ENCODE data around the gene SIGLEC7. TPM values are rescaled to one million over a fixed set of nuclear protein-coding genes. Genes with fewer than 3 reads are reported as not detected.

SIGLEC7 gene
- total and polyA plus RNA-seq, 4 donors, result 2.1 to 29.3 (median 9.8) TPM

GRCh38 chr19:51121257-51121656 is 20.8 kb upstream of the SIGLEC7 start:
- DNase-seq (no peak), ATAC-seq (ENCODE audit: insufficient read depth, low FRiP score) (no peak)
- Histone ChIP-seq H3K27ac (ENCODE audit: low read depth in 1 of 2, low read length in 1 of 2) (no peak overlapping the region), H3K36me3 (ENCODE audit: control insufficient read depth in 4 of 4, insufficient read depth in 4 of 4, low read length in 4 of 4) (no peaks in the 10 kb centered on the region), H3K4me3 (no peak overlapping the region), H3K4me1 (ENCODE audit: control insufficient read depth in 5 of 5, insufficient read depth in 5 of 5, low read length in 5 of 5) (peaks cover 0 to 2% (median 0%) of the 10 kb centered on the region in 5 donors), H3K9me3 (ENCODE audit: control insufficient read depth in 4 of 4, insufficient read depth in 3 of 4, low read length in 3 of 4) (no peaks in the 10 kb centered on the region), H3K27me3 (ENCODE audit: control insufficient read depth in 3 of 3, insufficient read depth in 3 of 3, low read length in 2 of 3) (no peaks in the 10 kb centered on the region), H3K9ac (ENCODE audit: insufficient read depth in 1 of 2, low read length in 2 of 2) (no peak overlapping the region)
- TF ChIP-seq, protein P1, sequence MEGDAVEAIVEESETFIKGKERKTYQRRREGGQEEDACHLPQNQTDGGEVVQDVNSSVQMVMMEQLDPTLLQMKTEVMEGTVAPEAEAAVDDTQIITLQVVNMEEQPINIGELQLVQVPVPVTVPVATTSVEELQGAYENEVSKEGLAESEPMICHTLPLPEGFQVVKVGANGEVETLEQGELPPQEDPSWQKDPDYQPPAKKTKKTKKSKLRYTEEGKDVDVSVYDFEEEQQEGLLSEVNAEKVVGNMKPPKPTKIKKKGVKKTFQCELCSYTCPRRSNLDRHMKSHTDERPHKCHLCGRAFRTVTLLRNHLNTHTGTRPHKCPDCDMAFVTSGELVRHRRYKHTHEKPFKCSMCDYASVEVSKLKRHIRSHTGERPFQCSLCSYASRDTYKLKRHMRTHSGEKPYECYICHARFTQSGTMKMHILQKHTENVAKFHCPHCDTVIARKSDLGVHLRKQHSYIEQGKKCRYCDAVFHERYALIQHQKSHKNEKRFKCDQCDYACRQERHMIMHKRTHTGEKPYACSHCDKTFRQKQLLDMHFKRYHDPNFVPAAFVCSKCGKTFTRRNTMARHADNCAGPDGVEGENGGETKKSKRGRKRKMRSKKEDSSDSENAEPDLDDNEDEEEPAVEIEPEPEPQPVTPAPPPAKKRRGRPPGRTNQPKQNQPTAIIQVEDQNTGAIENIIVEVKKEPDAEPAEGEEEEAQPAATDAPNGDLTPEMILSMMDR (IDR thresholded peaks at IDR 0.05; ENCODE audit: control extremely low read depth, extremely low read depth), result no peak
- 60 to 77% methylated on average over 8 of the region's 8 CpGs for WGBS, 2 donors

- H3K9ac ChIP-seq (ENCODE audit: insufficient read depth in 1 of 2, low read length in 2 of 2), result no peak overlapping the region
- H3K9me3 ChIP-seq (ENCODE audit: control insufficient read depth in 4 of 4, insufficient read depth in 3 of 4, low read length in 3 of 4), result no peaks in the 10 kb centered on the region
- ATAC-seq (ENCODE audit: insufficient read depth, low FRiP score) (peak; percentile 32), DNase-seq (no peak)
- no peaks in the 10 kb centered on the region for H3K36me3 ChIP-seq (ENCODE audit: control insufficient read depth in 4 of 4, insufficient read depth in 4 of 4, low read length in 4 of 4)
- TF ChIP-seq, protein P1 (IDR thresholded peaks at IDR 0.05; ENCODE audit: control extremely low read depth, extremely low read depth), result no peak
- H3K4me1 ChIP-seq (ENCODE audit: control insufficient read depth in 5 of 5, insufficient read depth in 5 of 5, low read length in 5 of 5), result peaks cover 0 to 2% (median 0%) of the 10 kb centered on the region in 5 donors
- WGBS, 2 donors, result 70 to 77% methylated on average over 22 of the region's 22 CpGs
- H3K27me3 ChIP-seq (ENCODE audit: control insufficient read depth in 3 of 3, insufficient read depth in 3 of 3, low read length in 2 of 3), result no peaks in the 10 kb centered on the region
- peak overlapping the region in 1 of 2 donors; percentile 88 for H3K27ac ChIP-seq (ENCODE audit: low read depth in 1 of 2, low read length in 1 of 2)
- H3K4me3 ChIP-seq, result no peak overlapping the region
Measured at GRCh38 chr19:51122112-51122981, 19.8 kb upstream of the SIGLEC7 start.

DNA sequence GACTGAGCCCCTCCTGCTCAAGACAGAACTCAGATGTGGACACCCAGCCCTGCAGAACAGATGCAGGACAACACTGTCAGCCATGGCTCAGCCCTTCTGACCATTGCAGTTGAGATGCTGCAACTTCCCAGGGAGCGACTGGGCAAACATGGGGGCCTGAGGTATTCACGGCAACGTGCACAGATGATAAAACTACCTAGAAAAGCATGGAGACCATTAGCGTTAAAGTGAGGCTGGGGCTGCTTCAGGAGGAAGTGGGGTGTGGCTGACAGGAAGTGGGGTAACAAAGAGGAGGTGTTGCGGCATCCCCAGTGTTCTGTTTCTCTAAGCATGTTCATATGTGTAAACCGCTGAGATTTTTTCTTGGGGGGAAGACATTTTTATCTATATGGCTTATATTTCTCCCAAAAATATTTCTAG is 18.7 kb upstream of the SIGLEC7 start:
- Histone ChIP-seq H3K4me1 (ENCODE audit: control insufficient read depth in 5 of 5, insufficient read depth in 5 of 5, low read length in 5 of 5) (peaks cover 0 to 8% (median 4%) of the 10 kb centered on the region in 5 donors), H3K27ac (ENCODE audit: low read depth in 1 of 2, low read length in 1 of 2) (peak overlapping the region in 1 of 2 donors; percentile 88), H3K27me3 (ENCODE audit: control insufficient read depth in 3 of 3, insufficient read depth in 3 of 3, low read length in 2 of 3) (no peaks in the 10 kb centered on the region), H3K4me3 (no peak overlapping the region), H3K36me3 (ENCODE audit: control insufficient read depth in 4 of 4, insufficient read depth in 4 of 4, low read length in 4 of 4) (no peaks in the 10 kb centered on the region), H3K9ac (ENCODE audit: insufficient read depth in 1 of 2, low read length in 2 of 2) (no peak overlapping the region), H3K9me3 (ENCODE audit: control insufficient read depth in 4 of 4, insufficient read depth in 3 of 4, low read length in 3 of 4) (no peaks in the 10 kb centered on the region)
- DNase-seq (peak in 1 of 3 donors; percentile 10), ATAC-seq (ENCODE audit: insufficient read depth, low FRiP score) (no peak)
- TF ChIP-seq, protein P1 (IDR thresholded peaks at IDR 0.05; ENCODE audit: control extremely low read depth, extremely low read depth), result no peak
- 21 to 45% methylated on average over 6 of the region's 6 CpGs for WGBS, 2 donors

Measured in lung (tissue), 12 donors.